HG03045 (cell line): ENCODE results near the gene ASIC2.

Experiments used
- ATAC-seq: cut with Tn5 transposase; IDR thresholded peaks from one replicate; pipeline ENCODE4 v1.9.1; 2021; ENCODE audit warnings: mild to moderate bottlenecking, moderate library complexity; ENCODE audit not compliant: unreplicated experiment

The ASIC2 gene

DNA sequence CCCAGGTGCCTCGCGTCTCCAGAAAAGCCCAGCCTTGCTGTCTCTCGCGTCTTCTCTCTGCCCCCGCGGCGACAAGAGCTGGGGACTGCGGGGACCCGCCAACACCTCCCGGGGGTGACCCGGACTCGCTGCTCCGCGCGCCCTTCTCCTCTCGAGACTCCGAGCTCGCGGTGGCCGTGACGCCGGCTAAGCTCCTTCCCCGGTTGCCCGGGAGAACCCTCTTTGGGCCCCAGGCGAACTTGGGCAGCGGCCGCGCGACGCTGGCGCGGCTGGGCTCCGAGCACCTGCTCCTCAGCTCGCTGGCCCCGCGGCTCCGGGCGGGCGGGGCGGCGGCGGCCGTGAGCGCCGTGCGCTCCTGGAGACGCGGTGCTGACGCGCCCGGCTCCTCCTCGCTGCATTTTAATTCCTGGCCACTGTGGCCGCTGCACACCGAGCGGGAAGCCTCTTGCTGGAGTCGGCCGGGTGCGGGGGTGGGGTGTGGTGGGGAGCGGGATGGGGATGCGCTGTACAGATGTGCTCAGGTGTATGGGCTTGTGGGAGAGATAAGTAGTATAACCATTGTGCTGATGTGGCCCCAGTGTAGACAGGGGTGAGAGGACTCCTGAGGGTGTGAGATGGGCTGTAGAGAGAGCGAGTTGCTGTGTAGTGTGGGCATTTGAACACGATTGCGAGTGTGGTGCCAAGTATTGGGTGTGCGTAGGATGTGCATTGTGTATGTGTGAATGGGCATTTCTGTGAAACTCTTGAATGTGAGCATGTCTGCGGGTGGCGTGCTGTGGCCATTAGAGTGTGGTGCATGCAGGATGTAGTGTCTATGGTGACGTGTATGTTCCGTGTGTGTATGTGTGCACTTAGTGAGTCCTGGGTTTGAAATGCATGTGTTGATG lies at the start of gene ASIC2:
Gene ASIC2 (minus strand): TSS at position 315 of the 887 bp plus-strand sequence.
- no peak for ATAC-seq

DNA sequence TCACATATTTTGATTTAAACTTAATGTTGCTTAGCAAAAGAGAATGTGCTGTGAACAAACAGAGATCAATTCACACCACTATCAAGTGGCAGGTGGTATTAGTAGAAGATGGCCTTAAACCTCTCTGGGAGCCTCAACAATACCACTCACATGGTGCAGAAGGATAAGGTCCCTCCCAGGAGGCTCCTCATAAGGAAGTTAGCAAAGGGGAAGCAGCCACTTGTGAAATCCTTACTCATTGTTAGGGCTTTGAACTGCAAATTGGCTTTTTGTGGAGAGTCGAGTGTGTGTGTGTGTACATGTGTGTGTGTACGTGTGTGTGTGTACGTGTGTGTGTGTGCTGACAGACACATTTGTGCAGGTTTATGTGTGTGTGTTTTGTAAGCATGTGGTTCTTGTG lies 48.9 kb upstream of the ASIC2 start:
- ATAC-seq = no peak

DNA sequence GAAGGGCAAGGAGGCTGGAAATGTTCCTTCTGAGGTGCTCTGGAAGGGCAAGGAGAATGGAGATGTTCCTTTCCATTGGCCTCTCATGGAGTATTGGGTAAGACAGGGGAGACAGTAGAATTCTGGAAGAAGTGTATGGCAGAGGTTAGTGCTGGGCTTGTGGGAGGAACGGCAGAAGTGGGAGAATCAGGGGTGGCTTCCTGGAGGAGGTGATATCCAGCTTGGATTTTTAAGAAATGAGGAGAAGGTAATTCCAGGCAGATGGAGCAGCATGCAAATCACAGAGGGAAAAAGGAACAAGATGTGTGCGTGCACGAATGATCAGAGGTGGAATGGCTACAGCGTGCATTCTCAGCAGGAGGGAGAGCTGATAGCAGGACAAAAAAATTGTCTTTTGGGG lies 45.1 kb upstream of the ASIC2 start:
- ATAC-seq = no peak

DNA sequence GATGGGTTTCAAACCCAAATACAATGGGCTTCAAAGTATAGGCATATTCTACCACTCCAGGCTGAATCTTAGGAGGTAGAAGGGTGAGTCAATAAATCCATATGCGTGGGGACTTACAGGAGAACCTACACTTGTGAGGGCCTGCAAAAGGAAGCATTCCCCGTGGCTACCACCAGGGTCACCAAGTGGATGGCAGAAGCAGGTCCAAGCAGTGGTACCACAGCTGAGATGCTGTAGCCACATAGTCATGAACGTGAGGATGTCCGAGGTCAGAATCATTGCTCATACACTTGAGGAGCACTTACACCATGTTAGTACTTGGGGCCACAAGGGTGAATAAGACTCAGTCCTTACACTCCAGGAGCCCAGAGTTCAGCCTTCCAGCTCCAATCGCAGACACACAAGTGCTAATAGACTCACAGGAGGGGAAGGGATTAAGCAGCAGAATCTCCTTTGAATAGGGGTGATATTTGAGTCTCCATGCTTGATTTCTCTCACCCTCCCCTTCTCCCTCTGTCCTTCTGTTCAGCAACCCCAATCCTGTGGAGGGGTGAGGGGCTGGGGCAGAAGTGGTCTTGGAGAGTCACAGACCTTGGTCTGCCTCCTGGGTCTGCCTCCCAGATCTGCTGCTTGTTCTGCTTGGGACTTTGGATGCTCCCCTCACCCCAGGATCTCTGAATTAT lies 42.5 kb upstream of the ASIC2 start:
- ATAC-seq = no peak

DNA sequence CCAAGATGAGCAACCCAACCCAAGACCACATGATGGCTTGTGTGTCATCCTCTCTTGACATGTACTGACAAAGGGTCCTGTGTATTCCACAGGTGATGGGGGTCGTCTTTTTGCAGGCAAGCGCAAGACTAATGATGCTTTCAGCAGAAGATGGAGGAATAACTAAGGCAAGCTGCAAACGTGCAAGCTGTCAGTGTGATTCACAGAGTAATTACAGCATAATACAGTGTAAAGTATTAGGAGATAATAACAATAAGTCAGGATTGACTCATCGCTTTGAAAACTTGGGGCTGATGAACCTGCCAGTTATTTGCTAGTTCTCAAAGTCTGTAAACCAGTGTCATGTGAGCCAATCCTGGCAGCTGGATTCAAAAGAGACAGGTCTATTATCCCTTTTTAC lies 41.6 kb upstream of the ASIC2 start:
- ATAC-seq = no peak

DNA sequence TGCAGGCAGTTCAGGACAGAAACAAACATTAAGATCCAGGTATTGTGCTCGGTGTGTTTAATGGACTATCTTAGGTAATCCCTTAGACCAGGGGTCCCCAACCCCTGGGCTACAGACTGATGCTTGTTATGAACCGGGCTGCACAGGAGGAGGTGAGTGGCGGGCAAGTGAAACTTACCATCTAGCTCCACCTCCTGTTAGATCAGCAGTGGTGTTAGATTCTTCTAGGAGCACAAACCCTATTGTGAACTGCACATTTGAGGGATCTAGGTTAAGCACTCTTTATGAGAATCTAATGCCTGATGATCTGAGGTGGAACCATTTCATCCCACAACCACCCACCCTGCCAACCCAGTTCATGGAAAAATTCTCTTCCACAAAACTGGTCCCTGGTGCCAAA lies 37.8 kb upstream of the ASIC2 start:
- ATAC-seq = no peak

DNA sequence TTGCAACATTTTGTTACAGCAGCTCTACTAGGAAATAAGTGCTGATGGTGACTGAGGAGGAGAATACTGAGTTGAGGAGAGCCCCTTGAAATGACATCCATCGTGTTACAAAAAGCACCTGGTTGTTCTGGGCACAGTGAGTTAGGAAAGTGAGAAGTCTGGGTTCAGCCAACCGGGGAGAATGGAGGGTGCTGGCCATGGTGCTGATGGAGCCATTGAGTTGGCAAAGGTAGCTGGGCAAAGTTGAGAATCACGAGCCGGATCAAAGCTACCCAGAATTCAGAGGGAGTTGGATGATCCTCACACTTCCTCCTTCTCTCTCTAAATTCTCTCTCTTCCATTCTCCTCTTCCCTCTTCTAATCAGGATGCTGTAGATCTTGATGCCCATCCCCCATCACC lies 35.0 kb upstream of the ASIC2 start:
- no peak for ATAC-seq

DNA sequence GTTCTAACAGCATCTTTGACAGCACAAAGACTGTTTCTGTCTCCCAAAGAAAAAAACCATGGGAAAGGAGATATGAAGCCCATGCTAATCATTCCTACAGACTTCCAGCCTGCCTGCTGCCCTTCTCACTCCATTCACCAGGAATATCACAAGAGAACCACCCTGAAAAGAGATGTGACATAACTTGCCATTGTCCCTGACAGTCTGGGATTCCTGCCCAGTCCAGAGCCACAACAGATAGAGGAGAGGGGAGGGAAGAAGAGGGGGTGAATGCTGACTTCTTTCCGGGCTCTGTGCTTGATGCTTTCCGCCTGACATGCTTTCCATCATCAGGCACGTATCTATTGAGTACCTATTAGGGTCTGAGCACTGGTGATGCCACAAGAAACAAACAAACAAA lies 31.6 kb upstream of the ASIC2 start:
- no peak for ATAC-seq

DNA sequence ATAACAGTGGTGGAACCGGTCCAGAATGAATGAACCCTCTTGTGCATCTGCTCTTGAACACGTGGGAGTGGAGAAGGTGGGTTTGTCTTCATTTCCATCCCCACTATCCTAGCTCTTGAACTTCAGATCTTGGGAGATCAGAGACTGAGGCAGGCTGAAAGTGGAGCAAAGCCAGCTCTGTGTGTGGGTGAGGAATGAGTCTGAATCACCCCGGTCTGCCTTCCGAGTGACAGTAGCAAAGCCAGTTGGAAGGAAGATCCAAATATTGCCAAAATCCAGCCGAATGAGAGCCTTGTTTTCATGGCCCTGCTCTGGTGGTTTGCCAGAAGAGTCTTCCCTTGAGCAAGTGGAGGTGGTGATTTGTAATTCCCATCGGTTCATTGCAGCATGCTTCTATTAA lies 29.0 kb upstream of the ASIC2 start:
- ATAC-seq = no peak

DNA sequence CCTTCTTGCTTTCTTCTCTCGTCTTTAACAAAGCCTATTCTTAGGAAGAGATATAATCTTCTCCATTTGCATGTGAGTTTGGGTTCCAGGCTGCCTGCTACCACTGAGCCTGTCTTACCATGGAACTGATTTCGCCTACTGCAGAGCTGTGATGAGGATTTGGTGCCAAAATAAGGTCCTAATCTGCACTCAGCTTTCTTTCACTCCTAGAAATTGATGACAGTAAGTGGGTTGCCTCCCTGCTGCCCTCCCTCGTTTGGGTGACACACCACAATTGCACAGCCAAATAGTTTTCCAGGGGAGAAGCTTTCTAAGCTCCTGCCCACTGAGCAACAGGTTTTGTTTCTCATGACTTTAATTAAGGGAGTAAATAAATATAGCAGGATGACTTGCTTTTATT lies 25.1 kb upstream of the ASIC2 start:
- ATAC-seq = no peak

DNA sequence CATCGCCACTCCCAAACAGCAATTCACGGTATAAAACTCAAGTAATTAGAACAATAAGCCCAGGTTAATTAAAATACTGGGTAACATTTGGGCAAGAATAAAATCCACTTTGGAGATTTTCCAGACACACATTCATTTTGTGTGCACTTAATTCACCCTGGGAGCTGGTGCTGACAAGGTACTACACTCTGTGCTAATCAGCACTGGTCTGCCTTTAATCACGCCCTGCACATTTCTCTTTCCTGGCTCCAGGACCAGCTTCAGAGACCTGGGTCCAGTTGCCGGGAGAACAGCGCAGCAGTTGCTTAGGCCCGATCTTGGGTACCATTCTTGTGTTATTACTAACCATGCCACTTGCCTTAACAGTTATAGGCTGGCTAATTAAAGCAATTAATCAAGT lies 23.7 kb upstream of the ASIC2 start:
- ATAC-seq = no peak

DNA sequence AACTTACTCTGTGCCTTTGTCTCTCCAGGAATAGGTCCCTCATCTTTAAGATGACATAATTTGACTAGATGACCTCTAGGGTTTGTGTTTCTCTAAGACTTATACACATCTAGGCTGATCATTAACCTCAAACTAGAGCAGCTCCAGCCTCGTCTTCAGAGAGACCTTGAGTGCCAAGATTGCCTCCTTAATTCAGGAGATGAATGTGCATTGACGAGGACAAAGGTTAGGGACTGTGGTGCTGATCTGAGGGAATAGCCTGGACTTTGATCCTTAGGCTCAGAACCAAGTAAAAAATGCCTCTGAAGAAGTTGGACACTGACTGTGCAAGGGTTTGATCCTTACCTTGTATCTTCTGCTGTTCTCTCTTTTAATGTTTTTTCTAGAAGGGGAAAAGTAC lies 17.2 kb upstream of the ASIC2 start:
- no peak for ATAC-seq

DNA sequence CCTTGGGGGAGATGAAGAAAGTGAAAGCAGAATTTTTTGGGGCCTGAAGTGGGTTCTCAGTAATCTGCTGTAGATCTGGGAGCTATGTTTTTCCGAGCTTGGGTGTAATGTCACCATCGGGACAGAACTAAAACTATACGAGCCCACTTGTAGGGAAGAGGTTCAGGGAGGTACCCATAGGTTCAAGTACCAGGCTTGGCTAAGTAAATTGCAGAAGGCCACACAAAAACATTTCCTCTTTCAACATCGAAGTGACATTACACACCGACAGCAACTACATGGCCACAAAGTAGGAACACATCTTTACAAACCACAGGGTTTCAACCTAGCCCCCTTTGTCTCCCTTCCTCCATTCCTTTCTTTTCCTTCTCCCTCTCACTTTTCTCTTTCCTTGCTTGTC lies 10.2 kb upstream of the ASIC2 start:
- no peak for ATAC-seq

DNA sequence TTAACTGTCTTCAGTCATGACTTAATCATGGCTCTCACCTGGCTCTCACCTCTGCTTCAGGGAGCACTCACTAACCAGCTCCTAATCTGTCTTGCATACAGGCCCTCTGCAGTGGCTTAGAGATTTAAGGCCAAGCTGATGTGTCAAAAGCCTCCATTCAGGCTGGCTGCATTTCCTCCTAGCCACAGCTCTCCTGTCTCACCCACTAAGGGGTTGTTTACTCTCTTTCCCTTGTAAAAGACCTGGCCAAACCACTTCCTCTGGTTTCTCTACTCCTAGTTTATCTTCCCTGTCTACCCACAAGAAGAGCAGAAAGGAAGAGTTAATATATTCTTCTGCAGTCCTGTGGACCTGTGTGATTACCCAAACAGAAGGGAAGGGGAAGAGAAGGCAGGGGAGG lies 9.3 kb upstream of the ASIC2 start:
- no peak for ATAC-seq

DNA sequence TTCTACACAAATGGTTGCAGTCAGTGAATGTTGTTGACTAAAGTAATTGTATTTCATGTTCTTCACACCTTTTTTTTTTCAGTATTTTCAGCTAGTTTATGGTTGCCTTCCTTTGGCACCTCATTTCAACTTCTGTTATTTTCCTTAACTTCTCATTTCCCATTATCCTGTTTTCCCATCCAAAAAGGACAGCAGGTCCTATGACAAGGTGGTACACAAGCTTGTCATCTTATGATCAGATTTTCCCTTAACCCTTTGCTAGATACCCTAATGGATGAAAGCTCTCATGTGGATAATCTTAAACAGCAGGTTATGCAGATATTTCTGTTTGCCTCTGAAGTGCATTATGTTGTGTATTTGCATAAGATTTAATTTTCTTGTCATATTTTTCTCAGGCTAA lies 7.1 kb upstream of the ASIC2 start:
- no peak for ATAC-seq

DNA sequence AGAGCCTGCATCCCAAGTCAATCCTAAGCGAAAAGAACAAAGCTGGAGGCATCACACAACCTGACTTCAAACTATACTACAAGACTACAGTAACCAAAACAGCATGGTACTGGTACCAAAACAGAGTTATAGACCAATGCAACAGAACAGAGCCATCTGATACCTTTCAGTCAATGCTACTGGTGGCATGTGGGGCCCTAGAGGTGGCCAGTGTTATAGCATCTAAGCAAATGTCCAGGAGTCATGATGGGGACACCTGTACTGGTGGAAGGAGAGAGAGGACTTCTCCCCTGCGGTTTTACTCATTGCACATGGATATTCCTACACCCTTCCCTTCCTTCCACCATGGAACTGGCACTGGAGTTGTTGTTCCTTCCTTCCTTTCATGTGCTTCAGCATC lies 6.0 kb upstream of the ASIC2 start:
- no peak for ATAC-seq

DNA sequence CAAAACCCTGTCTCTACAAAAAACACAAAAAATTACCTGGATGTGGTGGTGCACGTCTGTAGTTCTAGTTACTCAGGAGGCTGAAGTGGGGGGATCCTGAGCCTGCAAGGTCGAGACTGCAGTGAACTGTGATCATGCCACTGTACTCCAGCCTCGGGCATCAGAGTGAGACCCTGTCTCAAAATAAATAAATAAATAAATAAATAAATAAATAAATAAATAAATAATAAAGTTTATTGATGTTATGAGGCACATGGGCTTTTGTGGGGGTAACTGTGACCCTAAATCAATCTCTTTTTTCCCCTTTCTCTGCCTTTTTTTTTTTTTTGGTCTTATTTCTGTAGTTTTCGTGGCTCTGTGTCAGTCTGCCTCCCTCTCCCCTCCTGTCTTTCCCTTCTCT lies 4.5 kb upstream of the ASIC2 start:
- ATAC-seq = no peak

DNA sequence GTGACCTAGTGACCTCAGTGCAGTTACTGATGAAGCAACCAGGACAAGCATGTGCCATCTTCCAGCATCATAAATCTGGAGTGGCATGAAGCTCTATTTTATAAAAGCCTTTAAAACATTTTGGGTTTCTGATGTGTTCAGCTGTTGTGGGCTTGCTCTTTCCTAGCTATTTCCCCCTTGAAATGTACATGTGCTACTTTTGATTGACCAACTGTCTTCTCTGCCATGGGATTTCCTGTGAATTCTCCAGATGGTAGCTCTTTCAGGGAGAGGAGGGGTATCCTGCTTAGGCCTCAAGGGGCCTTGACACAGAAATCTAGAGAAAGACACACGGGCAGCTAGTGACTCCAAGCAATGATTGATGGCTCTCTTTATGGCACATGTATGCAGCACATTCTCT lies 1.9 kb upstream of the ASIC2 start:
- ATAC-seq = no peak

DNA sequence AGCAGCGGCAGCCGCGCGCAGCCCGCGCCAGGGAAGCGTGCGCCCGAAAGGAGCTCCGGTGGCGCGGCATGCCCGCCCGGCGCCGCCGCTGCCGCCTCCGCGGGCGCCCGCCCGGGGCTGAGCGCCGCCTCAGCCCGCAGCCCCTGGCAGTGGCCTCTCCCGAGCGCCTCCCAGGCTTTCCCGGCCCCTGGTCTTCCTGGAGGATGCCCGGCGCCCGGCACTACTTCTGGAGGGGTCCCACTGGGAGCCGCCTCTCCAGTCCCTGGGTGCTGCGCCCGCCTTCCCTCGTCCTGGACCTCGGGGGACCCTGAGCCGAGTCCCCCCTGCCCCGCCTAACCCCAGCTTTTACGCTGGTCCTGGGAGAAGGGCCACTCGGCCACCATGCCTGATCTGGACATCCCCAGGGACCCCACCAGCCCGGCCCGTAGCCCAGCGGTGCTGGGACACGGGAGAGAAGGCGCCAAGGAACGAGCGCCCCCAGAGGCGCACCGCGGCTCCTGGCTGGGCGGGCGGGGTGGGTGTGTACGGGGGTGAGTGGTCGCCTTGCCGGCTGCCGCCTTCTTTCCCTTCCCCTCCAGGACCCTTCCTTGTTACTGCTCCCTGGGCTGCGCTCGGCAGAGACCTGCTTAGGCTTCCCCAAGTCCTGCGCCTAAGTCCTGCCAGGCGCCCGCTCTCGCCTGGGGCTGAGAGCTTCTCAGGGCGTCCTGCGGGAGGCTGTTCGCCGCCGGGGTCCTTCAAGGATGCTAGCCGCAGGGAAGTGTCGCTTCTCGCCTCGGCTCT lies 704 bp downstream of the ASIC2 start:
- ATAC-seq = no peak

DNA sequence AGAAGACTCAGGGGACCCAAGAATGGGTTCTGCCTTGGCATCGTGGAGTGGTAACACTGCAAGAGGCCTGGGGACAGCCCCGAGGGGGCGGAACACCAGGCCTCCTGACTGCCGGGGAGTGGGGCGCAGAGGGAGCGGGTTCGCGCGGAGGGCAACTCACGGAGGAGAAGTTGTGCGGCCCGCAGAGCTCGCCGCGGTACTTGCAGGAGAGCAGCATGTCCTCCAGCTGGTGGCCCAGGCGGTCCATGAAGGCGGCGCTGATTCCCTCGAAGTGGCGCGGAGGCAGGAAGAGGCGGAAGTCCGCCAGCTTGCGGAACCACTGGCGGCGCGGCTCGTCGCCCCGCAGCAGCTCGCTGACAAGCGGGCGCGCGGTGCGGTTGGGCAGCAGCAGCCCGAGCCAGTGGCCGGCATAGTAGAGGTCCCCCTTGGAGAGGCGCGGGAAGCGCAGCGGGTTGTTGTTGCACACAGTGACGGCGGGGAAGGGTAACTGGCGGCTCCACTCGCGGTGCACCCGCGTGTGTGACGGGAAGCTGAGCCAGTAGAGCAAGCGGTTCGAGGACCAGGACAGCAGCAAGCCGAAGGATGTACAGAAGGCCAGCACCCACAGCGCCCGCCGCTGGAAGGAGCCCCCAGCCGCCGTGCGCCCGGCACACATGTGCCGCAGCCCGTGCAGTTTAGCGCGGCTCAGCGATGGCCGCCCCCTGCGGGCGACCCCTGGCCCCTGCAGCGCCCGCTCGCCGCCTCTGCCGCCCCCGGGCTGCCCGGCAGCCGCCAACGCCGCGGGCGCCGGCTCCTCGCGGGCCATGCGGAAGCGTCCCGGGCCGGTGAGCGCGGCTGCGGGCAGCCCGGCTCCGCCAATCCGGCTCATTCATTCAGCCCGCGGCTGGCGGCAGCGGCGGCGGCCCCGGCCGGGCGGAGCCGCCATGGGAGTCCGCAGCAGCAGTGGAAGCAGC lies 1.6 kb downstream of the ASIC2 start:
- no peak for ATAC-seq

DNA sequence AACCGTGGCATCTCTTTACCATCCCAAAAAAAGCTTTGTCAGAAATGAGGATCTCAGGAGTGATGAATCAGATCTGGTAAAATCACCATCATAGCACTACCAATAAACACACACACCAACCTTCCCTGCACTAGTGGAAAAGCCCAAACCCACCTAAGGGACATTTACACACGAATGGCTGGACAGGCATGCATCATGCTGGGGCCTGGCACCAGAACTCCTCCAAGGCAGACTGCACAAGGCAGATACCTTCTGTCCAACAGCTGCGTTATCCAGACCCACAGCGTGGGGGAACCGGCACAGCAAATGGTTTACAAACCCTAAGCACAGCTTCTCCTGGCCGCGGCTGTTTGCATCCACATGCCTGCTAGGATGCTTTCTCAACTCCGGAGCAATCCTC lies 2.8 kb downstream of the ASIC2 start:
- ATAC-seq = no peak
